Smooth muscle cell (in vitro differentiated cells): ENCODE measurements around the gene CFAP206. TPM values are rescaled to one million over a fixed set of nuclear protein-coding genes. Genes with fewer than 3 reads are reported as not detected.

Experiments used
- DNase-seq: peaks from one replicate; lab custom pipeline; 2025; ENCODE audit not compliant: unreplicated experiment; lab: John Stamatoyannopoulos, UW
- H2AFZ ChIP-seq: fragments of 200-600 bp; sonication (generic); 2 replicates; pipeline ENCODE4 v1.6.0; 2016; ENCODE audit warnings: antibody characterized with exemption, low read depth, mild to moderate bottlenecking
- H3F3A ChIP-seq: fragments of 200-600 bp; sonication (generic); 2 replicates; pipeline ENCODE4 v1.6.0; 2017; ENCODE audit warnings: antibody characterized with exemption, low read depth
- H3K27ac ChIP-seq: fragments of 200-600 bp; sonication (generic); 2 replicates; pipeline ENCODE4 v1.5.1; 2016; ENCODE audit warnings: low read depth, mild to moderate bottlenecking
- H3K27me3 ChIP-seq: fragments of 200-600 bp; sonication (generic); 2 replicates; pipeline ENCODE4 v1.6.1; 2016; ENCODE audit warnings: low read depth, mild to moderate bottlenecking
- H3K36me3 ChIP-seq: fragments of 200-600 bp; sonication (generic); 2 replicates; pipeline ENCODE4 v1.5.1; 2016; ENCODE audit warnings: low read depth
- H3K4me1 ChIP-seq: fragments of 200-600 bp; sonication (generic); 2 replicates; pipeline ENCODE4 v1.5.1; 2016; ENCODE audit warnings: low read depth
- H3K4me2 ChIP-seq: fragments of 200-600 bp; sonication (generic); 2 replicates; pipeline ENCODE4 v1.6.0; 2016; ENCODE audit warnings: mild to moderate bottlenecking
- H3K4me3 ChIP-seq: fragments of 200-600 bp; sonication (generic); 2 replicates; pipeline ENCODE4 v1.5.1; 2016; ENCODE audit warnings: mild to moderate bottlenecking
- H3K79me2 ChIP-seq: fragments of 200-600 bp; sonication (generic); 2 replicates; pipeline ENCODE4 v1.6.0; 2016; ENCODE audit warnings: low read depth, mild to moderate bottlenecking
- H3K9ac ChIP-seq: fragments of 200-600 bp; sonication (generic); 2 replicates; pipeline ENCODE4 v1.6.0; 2016; ENCODE audit warnings: low read depth
- H3K9me3 ChIP-seq: fragments of 200-600 bp; sonication (generic); replicated peaks from 2 replicates; pipeline ENCODE4 v1.5.1; 2016; ENCODE audit warnings: low read depth
- H4K20me1 ChIP-seq: fragments of 200-600 bp; sonication (generic); 2 replicates; pipeline ENCODE4 v1.6.0; 2016; ENCODE audit warnings: low read depth
- CTCF ChIP-seq: fragments of 200-600 bp; sonication (generic); IDR thresholded peaks from 2 replicates; pipeline ENCODE4 v1.5.1; 2017; ENCODE audit warnings: borderline replicate concordance, mild to moderate bottlenecking, antibody characterized with exemption; ENCODE audit not compliant: insufficient read depth, poor library complexity, severe bottlenecking
- WGBS: methylation state at CpG from one replicate; pipeline ENCODE4 v1.1.7; 2016; ENCODE audit warnings: low lambda C conversion rate; 5-methylcytosine and 5-hydroxymethylcytosine counted together
- polyA plus RNA-seq: library from polyadenylated mRNA; unstranded; fragments of >200 nt; fragmentation: Nextera tagmentation; extraction: Ambion mirVana; gene quantifications from 2 replicates; pipeline ENCODE4 v1.2.1, GENCODE V29; 2016
- total RNA-seq: library from RNA; depleted of rRNA; stranded (reverse); fragments of >200 nt; gene quantifications from 2 replicates; pipeline ENCODE4 v1.2.3, GENCODE V29; 2014

CFAP206 gene
- total and polyA plus RNA-seq, 2 experiments from 2014 or later: 0.21 to 2.0 TPM

GRCh38 chr6:87408721-87409155 lies 966 bp downstream of the CFAP206 start:
- no peaks in the 10 kb centered on the region for H3K9me3 ChIP-seq
- WGBS: 45% methylated on average over 5 of the region's 5 CpGs
- no peaks in the 10 kb centered on the region for H4K20me1 ChIP-seq
- H3K4me2 ChIP-seq: peak overlapping the region; percentile 98
- H3K27ac ChIP-seq: peak overlapping the region; percentile 60
- TF ChIP-seq CTCF: no peak
- H3K79me2 ChIP-seq: no peaks in the 10 kb centered on the region
- H2AFZ ChIP-seq: peak overlapping the region; percentile 99
- no peaks in the 10 kb centered on the region for H3F3A ChIP-seq
- H3K27me3 ChIP-seq: peaks cover 2% of the 10 kb centered on the region
- H3K9ac ChIP-seq: peak overlapping the region; percentile 79
- H3K4me3 ChIP-seq: peak overlapping the region; percentile 100
- H3K4me1 ChIP-seq: peaks cover 3% of the 10 kb centered on the region
- H3K36me3 ChIP-seq: no peaks in the 10 kb centered on the region
- no peak for DNase-seq

- Histone ChIP-seq H3F3A (no peaks in the 10 kb centered on the region), H3K4me1 (no peaks in the 10 kb centered on the region), H3K9ac (no peak overlapping the region), H3K9me3 (no peaks in the 10 kb centered on the region), H4K20me1 (no peaks in the 10 kb centered on the region), H3K4me2 (no peak overlapping the region), H3K79me2 (no peaks in the 10 kb centered on the region), H3K36me3 (no peaks in the 10 kb centered on the region), H3K4me3 (no peak overlapping the region), H2AFZ (no peak overlapping the region), H3K27me3 (no peaks in the 10 kb centered on the region), H3K27ac (no peak overlapping the region)
- no peak for DNase-seq
- TF ChIP-seq CTCF: no peak
- WGBS: 78% methylated on average over 2 of the region's 2 CpGs
Observed at GRCh38 chr6:87419266-87419665, 11.5 kb downstream of the CFAP206 start.

- Histone ChIP-seq H4K20me1 (no peaks in the 10 kb centered on the region), H3K27me3 (no peaks in the 10 kb centered on the region), H3K27ac (no peak overlapping the region), H3K4me1 (no peaks in the 10 kb centered on the region), H3K79me2 (no peaks in the 10 kb centered on the region), H3K9me3 (no peaks in the 10 kb centered on the region), H3K9ac (no peak overlapping the region), H3K4me3 (no peak overlapping the region), H3K36me3 (no peaks in the 10 kb centered on the region), H3K4me2 (no peak overlapping the region), H2AFZ (no peak overlapping the region), H3F3A (no peaks in the 10 kb centered on the region)
- 95% methylated on average over 5 of the region's 5 CpGs for WGBS
- no peak for TF ChIP-seq CTCF
- no peak for DNase-seq
Observed at GRCh38 chr6:87420360-87420759, 12.6 kb downstream of the CFAP206 start.

- Histone ChIP-seq H3K79me2 (no peaks in the 10 kb centered on the region), H3K9ac (no peak overlapping the region), H3F3A (no peaks in the 10 kb centered on the region), H3K4me2 (no peak overlapping the region), H3K27me3 (no peaks in the 10 kb centered on the region), H3K4me3 (no peak overlapping the region), H3K9me3 (no peaks in the 10 kb centered on the region), H3K27ac (peak overlapping the region; percentile 11), H3K4me1 (no peaks in the 10 kb centered on the region), H3K36me3 (no peaks in the 10 kb centered on the region), H2AFZ (no peak overlapping the region), H4K20me1 (no peaks in the 10 kb centered on the region)
- 67% methylated on average over 2 of the region's 2 CpGs for WGBS
- TF ChIP-seq CTCF: no peak
- DNase-seq: no peak
Observed at GRCh38 chr6:87421576-87421975, 13.8 kb downstream of the CFAP206 start.
